ENCODE data around the gene PLEKHA8.
A peak's percentile ranks its signal among the peaks of the same experiment; 100 is the strongest.

The PLEKHA8 gene

DNA sequence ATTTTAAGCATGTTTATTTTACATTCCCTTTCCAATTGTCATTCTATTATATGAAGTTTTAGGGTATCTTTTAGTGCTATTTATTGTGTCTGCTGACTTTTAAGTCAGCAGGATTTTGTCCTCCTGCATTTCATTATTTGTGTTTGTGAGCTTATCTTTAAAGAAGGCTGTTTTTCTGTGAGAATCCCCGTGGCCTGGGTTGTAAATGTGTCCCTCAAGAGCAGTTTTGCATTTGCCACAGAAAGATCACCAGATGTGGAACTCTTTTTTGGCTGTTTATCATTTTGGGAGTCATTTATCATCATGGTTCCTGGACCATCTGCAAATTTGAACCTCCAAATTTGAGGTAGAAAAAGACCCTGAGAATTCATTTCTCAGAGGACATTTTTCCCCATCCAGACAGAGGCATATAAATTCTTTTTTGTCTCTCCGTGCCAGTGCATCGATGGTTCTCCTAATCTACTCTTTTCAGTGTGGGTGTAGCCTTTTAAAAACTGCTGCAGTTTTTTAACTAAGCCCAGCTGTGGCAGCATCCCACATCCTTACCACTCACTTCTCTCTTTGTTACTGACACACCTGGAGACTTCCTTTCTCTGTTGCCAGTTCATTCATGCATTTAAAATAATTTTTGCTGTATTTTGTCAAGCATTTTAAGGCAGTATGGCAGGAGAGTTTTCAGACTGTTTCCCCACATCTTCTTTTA lies 86.5 kb downstream of the PLEKHA8 start:
- no peak for DNase-seq

DNA sequence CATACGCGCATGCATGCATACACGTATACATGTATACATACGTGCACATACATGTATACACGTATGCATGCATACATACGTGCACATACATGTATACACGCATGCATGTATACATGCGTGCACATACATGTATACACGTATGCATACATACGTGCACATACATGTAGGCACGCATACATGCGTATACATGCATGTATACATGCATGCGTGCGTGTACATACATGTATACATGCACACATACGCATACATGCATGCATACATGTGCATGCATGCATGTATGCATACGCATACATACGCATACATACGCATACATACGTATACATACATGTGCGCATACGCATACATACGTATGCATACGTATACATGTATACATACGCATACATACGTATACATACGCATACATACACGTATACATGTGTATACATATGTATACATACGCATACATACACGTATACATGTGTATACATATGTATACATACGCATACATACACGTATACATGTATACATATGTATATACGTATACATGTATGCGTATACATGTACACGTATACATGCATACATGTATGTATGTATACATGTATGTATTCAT lies 87.6 kb downstream of the PLEKHA8 start:
- DNase-seq: no peak

DNA sequence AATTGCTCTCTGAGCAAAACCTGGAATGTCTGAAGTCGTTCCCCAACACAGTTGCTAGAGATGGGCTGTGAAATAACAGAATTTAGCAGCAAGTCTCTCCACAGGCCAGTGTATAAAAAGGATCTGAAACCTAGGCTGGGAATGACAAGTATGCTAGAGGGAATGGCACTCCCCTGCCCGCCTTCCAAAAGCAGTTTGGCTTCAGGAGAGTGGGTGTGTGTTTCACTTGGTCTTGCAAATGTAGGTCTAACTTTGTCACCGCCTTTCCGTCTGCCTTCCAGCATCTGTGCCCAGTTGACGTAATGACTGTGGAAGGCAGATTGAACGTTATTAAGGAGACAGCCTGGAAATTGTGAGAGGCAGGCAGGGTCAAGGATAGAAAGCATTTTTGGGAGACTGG lies 88.6 kb downstream of the PLEKHA8 start:
- no peak for DNase-seq

GRCh38 chr7:30117896-30118295 lies 89.7 kb downstream of the PLEKHA8 start:
- DNase-seq: no peak

- DNase-seq: no peak
These were observed 91.8 kb downstream of the PLEKHA8 start for GRCh38 chr7:30119890-30120577.

- no peak for DNase-seq
These were observed 105.8 kb downstream of the PLEKHA8 start for GRCh38 chr7:30133736-30134610.

GRCh38 chr7:30134611-30135300 lies 106.5 kb downstream of the PLEKHA8 start, which contains the start of gene MTURN:
MTURN (plus strand) TSS chr7:30134986; CDS start chr7:30135137, 151 bp downstream.
- peak; percentile 85 for DNase-seq

DNA sequence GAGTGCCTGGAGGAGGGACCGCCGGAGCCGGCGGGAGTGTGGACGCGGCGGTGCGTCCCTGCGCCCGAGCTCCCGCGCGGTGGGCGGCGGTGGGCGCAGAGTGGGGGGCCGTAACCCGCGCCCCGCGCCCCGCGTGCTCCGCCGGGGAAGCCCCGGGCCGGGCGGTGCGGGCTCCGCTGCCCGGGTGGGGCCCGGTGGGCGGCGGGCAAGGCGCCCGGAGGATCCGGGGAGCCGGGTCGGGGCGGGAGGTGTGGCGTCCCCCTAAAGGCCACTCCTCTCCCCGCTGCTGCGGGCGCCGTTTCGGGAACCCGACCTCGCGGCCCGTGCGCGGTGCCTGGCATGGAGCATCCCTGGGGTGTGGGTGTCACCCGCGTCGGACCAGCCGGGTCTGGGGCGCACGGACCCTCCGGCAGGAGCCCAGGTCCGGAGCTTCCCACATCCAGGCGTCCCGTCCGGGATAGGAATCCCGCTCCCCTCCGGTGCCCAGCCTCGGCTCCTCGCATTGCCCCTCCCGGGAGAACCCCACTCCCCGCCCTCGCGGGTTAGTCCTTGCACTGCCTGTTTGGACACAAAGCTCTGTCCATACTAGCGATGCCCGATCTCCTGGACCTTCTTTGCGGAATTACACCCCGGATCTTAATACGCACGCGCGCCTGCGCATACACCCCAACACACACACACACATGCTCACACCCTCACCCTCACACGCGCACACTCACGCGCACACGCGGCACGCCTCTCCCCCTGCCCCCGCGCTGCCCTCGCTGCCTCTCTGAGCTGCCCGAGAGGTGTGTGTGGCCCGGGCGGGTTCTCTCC lies 107.3 kb downstream of the PLEKHA8 start:
- peak; percentile 68 for DNase-seq

DNA sequence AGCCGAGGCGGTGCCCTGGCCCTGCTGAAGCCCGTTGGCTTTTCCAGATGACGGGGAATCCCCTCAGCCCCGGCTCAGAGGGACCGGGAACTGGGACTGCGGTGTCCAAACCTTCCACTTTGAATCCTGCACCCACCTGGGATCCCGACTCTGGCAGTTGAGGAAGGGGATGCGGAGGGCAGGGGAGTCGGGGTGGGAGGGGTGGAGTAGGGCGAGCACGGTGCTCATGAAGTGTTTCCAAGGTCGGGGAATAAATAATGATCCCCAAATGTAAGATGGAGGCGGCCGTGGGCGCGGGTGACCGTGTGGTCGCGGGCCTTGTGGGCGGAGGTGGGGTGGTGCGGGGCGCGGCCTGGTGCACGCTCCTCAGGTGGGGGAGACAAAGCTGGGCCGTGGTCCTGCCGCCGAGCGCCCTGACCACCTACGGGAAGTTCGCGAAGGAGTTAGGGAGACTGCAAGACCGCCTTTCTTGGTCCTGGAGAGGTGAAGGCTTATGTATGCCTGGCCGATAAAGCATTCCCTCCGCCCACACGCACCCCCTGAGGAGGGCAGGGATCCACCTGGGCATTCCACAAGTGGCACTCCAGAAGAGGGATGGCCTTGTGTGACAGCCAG lies 108.0 kb downstream of the PLEKHA8 start:
- no peak for DNase-seq

DNA sequence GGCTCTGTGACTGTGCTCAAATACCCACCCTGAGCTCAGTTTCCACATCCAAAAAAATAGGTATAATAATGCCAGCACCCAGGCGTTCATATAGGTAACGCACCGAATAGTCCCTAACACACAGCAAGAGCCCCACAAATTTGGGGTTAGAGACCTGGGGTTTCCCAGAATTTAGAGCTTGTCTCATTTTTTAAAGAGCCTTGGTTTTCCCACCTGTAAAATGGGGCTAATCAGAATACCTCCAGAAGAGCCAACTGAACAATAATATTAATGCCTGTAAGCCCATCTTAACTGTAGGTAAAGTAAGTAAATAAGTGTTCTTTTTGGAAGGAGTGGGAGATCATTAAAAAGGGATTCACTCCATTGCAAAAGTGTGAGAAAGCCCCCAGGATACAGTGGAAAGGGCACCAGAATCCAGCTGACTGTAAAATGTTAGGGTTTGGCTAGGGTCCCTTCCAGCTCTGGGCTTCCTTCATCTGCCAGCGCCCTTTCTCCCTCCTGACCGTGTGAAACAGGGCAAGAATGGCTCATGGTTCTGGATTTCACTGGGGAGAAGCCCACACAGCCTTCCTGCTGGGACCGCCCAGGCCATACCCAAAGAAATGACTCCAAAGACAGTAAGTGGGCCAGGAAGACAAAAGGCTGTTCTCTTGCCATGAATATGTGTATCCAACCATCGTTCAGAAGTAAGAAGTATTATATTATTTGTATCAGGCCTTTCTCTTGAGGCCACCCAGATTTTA lies 108.7 kb downstream of the PLEKHA8 start:
- no peak for DNase-seq

- no peak for DNase-seq
These were observed 111.7 kb downstream of the PLEKHA8 start for GRCh38 chr7:30139836-30140384.

DNA sequence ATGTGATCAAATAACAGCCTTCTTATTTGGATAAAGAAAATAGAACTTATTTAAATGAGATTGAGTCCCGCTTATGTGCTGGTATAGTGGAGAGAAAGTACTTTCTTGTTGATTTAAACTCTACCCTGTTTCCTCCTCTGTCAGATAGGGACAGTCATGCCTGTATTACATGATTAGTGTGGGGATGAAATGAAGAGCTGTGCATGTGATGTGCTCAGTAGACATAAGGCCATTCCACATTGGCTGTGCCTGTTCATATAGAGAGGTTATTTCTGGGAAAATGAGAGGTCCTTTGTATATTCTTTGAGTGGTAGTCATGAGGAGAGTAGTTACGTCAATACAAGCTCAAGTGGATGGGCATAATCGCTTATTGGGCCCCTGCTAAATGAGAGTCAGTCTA lies 112.2 kb downstream of the PLEKHA8 start:
- DNase-seq: no peak

- DNase-seq: no peak
These were observed 114.5 kb downstream of the PLEKHA8 start for GRCh38 chr7:30142710-30143109.

GRCh38 chr7:30143748-30144251 lies 115.6 kb downstream of the PLEKHA8 start:
- no peak for DNase-seq

DNA sequence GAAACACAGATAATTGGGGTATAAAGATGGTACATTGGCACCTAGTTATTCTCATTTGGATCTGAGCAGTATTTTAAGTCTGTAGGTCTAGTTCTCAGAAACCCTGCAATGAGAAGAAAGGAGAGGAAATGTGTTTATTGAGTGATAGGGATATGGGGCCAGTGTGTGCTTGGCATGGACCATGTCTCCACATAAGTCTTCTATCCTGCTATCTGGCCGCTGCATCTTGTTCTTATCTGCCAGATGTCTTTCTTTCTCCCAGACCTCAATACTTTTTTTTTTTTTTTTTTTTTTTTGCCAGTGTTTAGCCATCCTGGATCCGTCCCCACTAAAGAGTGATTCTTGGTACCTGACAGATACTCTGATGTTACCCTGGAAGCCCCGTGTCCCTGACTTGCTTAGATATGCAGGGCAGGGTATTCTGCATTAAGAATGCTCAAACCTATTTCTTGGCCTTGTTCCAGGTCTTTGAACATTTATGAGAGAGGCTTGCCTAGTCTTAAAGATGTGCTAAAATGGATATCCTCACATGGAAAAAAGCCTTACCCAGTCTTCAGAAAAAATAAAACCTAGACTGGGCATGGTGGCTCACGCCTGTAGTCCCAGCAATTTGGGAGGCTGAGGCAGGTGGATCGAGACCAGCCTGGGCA lies 116.6 kb downstream of the PLEKHA8 start:
- no peak for DNase-seq

DNA sequence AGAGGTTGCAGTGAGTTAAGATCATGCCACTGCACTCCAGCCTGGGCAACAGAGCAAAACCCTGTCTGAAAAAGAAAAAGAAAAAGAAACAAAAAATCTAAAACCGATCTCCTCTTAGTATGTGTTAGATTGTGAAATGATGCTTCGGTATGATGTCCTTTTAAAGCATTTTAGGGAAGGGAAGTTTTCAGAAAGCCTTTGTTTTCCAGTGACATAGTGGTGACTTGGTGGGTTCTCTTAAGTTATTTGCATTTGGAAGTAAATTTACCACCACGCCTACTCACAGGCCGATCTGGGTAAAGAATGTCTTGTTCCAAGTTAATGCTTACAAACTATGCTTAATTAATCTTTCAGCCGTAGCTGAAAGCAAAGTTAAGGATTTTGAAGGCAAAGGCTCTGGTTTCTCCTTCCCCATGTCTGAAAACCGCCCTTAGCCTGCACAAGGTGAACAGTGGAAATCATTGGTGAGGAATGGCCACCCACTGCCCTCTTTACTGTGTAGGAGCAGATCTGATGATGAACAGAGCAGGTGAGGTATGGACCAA lies 117.3 kb downstream of the PLEKHA8 start:
- no peak for DNase-seq

GRCh38 chr7:30146127-30146612 lies 118.0 kb downstream of the PLEKHA8 start:
- DNase-seq: no peak

DNA sequence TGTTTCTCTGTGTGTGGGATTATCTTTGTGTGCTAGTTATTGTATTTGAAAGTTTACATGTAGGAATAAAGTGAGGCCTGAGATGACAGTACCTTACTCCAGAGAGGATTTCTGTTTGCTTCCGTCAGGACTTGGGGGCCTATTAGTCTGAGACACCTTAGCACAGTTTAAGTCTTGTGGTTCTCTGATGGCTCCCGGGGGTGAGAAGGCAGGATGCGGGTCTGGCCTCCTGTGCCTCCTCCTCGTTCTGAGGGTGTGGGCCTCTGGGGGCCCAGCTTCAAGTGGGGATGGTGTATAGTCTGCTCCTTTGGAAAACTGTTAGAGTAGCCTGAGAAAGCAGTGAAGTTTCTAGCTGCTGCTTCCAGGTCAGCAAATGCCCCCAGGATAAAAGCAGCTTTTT lies 119.0 kb downstream of the PLEKHA8 start:
- no peak for DNase-seq

DNA sequence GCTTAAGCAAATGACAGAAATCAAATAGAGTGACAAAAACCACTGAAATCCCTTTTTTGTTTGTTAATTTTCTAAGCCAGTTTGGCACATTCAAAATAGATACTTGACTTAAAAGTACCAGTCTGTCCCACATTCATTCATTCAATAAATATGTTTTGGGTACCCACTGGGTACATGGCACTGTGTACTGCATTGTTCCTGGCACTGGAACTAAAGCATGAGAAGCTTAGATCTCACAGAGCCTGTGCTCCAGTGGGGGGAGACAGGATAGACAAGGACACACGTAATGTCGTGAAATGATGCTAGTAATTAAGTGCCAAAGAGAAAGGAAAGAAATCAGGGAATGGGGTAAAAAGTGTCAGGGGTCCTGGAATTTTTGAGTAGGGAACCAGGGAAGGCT lies 119.6 kb downstream of the PLEKHA8 start:
- no peak for DNase-seq

Measured in activated naive CD4-positive, alpha-beta T cell treated with anti-CD3 and anti-CD28 coated beads, Interleukin-2, amount 50 U/mL, for 16 hours (primary cell).